Natural killer cell (primary cell): Measurements from ENCODE around the gene ACSL1. TPM values are rescaled to one million over a fixed set of nuclear protein-coding genes. Genes with fewer than 3 reads are reported as not detected.

ENCODE experiments used
- ATAC-seq, 3 donors: fragments of 150-1000 bp in 2 of 3; fragments of 200-7000 bp in 1 of 3; cut with Tn5 transposase; 1 replicate in 1 of 3; 2 replicates in 2 of 3; pipeline ENCODE4 v1.10.0; 2021; ENCODE audit warnings: mild to moderate bottlenecking in 2 of 3, moderate library complexity in 2 of 3
- DNase-seq, 2 donors: peaks; one replicate each; pipeline versions ENCODE4 v3.0.0 to v3.0.0-alpha.2; 2013 to 2021; ENCODE audit warnings: mixed read lengths in 1 of 2
- H3K27ac ChIP-seq: one replicate; pipeline ENCODE4 v1.5.1; 2013; ENCODE audit warnings: mild to moderate bottlenecking, low read length
- H3K27me3 ChIP-seq: one replicate; pipeline ENCODE4 v1.6.1; 2013; ENCODE audit warnings: low read length; ENCODE audit not compliant: control insufficient read depth, insufficient read depth
- H3K36me3 ChIP-seq: one replicate; pipeline ENCODE4 v1.6.1; 2013; ENCODE audit warnings: low read length; ENCODE audit not compliant: control insufficient read depth, insufficient read depth
- H3K4me1 ChIP-seq: one replicate; pipeline ENCODE4 v1.6.1; 2013; ENCODE audit warnings: low read length; ENCODE audit not compliant: control insufficient read depth, insufficient read depth
- H3K4me3 ChIP-seq: one replicate; pipeline ENCODE4 v1.5.1; 2013; ENCODE audit warnings: low read length
- H3K9me3 ChIP-seq: one replicate; pipeline ENCODE4 v1.6.1; 2013; ENCODE audit warnings: low read length; ENCODE audit not compliant: control insufficient read depth, insufficient read depth
- H3K27ac Mint-ChIP-seq, 2 donors: one replicate each; pipeline ENCODE4 v1.8.0; 2022; ENCODE audit warnings: mild to moderate bottlenecking in 2 of 2, mixed read lengths in 2 of 2, moderate library complexity in 1 of 2
- H3K27me3 Mint-ChIP-seq, 2 donors: one replicate each; pipeline ENCODE4 v1.8.0; 2022; ENCODE audit warnings: low read depth in 2 of 2, mixed read lengths in 2 of 2
- H3K36me3 Mint-ChIP-seq: one replicate; pipeline ENCODE4 v1.8.0; 2022; ENCODE audit warnings: mixed read lengths
- H3K4me1 Mint-ChIP-seq, 2 donors: one replicate each; pipeline ENCODE4 v1.8.0; 2022; ENCODE audit warnings: mixed read lengths in 2 of 2
- H3K4me3 Mint-ChIP-seq: one replicate; pipeline ENCODE4 v1.8.0; 2022; ENCODE audit warnings: mild to moderate bottlenecking, moderate library complexity, mixed read lengths
- H3K9me3 Mint-ChIP-seq, 2 donors: one replicate each; pipeline ENCODE4 v1.8.0; 2022; ENCODE audit warnings: mixed read lengths in 2 of 2
- WGBS: methylation state at CpG from one replicate; pipeline ENCODE4 v1.1.7; 2013; ENCODE audit warnings: missing lambda C conversion rate; ENCODE audit not compliant: insufficient coverage; 5-methylcytosine and 5-hydroxymethylcytosine counted together
- intact Hi-C: fragments of 100-400 bp; cut with micrococcal nuclease; formaldehyde crosslinking; loops from one replicate; pipeline ENCODE4 v1.14.2; 2022
- total RNA-seq, 4 donors: library from RNA; stranded (reverse); fragments of 120-200 nt in 1 of 4; gene quantifications; one replicate each; pipeline versions ENCODE4 v1.2.3 to v1.2.4, GENCODE V29; 2013 to 2022
- TF ChIP-seq, protein P1 (sequence below): fragments of 200-600 bp; IDR thresholded peaks from one replicate; pipeline ENCODE4 v1.8.0; 2022; ENCODE audit warnings: antibody characterized with exemption

Gene ACSL1
- total RNA-seq, 3 donors from 2014 or later (not counting 1 experiment from before 2014, with no cell fraction given), result 13.2 to 43.1 (median 13.3) TPM

DNA sequence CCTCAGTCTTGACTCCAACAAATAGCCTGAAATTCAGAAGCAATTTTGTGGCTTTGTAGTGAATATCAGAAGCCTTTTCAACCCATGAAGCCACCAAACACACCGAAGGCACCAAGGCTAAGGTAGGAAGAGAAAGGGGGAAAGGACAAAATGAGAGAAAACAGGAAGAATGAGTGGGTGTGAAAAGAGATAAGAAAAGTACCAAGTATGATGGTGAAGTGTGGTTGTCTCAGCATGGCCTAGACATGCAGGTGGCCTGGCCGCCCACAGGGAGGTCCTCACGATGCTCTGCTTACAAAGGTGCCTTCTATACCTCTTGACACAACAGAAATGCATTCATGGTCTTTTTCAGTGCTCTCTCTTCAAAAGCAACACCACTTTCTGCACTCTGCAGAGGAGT, 34.9 kb downstream of the ACSL1 start:
- intact Hi-C loops, result no loop called here
- TF ChIP-seq, protein P1, sequence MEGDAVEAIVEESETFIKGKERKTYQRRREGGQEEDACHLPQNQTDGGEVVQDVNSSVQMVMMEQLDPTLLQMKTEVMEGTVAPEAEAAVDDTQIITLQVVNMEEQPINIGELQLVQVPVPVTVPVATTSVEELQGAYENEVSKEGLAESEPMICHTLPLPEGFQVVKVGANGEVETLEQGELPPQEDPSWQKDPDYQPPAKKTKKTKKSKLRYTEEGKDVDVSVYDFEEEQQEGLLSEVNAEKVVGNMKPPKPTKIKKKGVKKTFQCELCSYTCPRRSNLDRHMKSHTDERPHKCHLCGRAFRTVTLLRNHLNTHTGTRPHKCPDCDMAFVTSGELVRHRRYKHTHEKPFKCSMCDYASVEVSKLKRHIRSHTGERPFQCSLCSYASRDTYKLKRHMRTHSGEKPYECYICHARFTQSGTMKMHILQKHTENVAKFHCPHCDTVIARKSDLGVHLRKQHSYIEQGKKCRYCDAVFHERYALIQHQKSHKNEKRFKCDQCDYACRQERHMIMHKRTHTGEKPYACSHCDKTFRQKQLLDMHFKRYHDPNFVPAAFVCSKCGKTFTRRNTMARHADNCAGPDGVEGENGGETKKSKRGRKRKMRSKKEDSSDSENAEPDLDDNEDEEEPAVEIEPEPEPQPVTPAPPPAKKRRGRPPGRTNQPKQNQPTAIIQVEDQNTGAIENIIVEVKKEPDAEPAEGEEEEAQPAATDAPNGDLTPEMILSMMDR, result no peak

DNA sequence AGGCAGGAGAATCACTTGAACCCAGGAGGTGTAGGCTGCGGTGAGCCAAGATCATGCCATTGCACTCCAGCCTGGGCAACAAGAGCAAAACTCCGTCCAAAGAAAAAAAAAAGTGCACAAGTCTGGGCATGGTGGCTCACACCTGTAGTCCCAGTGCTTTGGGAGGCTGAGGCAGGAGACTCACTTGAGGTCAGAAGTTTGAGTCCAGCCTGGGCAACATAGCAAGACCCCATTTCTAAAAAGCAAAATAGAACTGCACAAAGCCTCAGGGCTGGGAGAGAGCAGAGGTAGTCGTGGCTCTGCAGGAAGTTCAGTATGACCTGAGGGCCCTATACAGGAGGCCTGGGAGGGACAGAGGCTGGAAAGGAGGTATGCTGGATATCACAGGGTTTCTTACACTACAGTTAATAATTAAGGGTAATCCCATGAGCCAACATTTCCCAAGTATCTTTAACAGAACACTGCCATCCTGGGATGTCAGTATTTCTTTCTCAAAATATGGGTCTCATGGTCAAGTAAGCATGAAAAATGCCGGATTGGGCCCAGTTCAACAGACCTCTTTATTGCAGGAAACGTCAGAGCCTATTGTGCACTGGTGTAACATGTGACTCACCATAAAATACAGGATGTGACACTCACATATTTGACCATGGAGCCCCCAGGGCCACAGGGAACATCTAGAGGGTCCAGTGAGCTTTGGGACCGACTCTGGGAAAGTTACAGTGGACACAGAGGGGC, 37.8 kb downstream of the ACSL1 start:
- H3K27me3 Mint-ChIP-seq, result no peaks in the 10 kb centered on the region
- Histone ChIP-seq H3K4me1 (peaks cover 14% of the 10 kb centered on the region), H3K36me3 (peaks cover 6% of the 10 kb centered on the region), H3K27me3 (no peaks in the 10 kb centered on the region), H3K27ac (no peak overlapping the region), H3K9me3 (no peaks in the 10 kb centered on the region), H3K4me3 (no peak overlapping the region)
- DNase-seq, result no peak
- no peak overlapping the region for H3K27ac Mint-ChIP-seq
- 91% methylated on average over 6 of the region's 6 CpGs for WGBS
- no peak for ATAC-seq
- H3K4me1 Mint-ChIP-seq, result peaks cover 7 to 18% of the 10 kb centered on the region in 2 donors
- no peak overlapping the region for H3K4me3 Mint-ChIP-seq
- no peaks in the 10 kb centered on the region for H3K9me3 Mint-ChIP-seq
- TF ChIP-seq, protein P1, result no peak
- intact Hi-C loops, result no loop called here
- H3K36me3 Mint-ChIP-seq, result peaks cover 7% of the 10 kb centered on the region

More for the DNA sequence above, 34.9 kb downstream of the ACSL1 start:
- Mint-ChIP-seq H3K27ac (peak overlapping the region in 1 of 2 donors; percentile 24), H3K27me3 (no peaks in the 10 kb centered on the region), H3K9me3 (no peaks in the 10 kb centered on the region), H3K36me3 (peaks cover 7% of the 10 kb centered on the region), H3K4me1 (peaks cover 9 to 22% of the 10 kb centered on the region in 2 donors), H3K4me3 (no peak overlapping the region)
- no peak for DNase-seq
- H3K9me3 ChIP-seq, result no peaks in the 10 kb centered on the region
- H3K27me3 ChIP-seq, result no peaks in the 10 kb centered on the region
- no peak overlapping the region for H3K27ac ChIP-seq
- H3K4me3 ChIP-seq, result no peak overlapping the region
- peaks cover 13% of the 10 kb centered on the region for H3K4me1 ChIP-seq
- WGBS, result 52% methylated on average over 3 of the region's 3 CpGs
- ATAC-seq, result no peak
- peaks cover 6% of the 10 kb centered on the region for H3K36me3 ChIP-seq

- H3K4me3 ChIP-seq, result no peak overlapping the region
- DNase-seq (no peak), ATAC-seq (no peak)
- TF ChIP-seq, protein P1, result no peak
- no peak overlapping the region for H3K27ac ChIP-seq
- Mint-ChIP-seq H3K4me1 (peaks cover 12 to 16% of the 10 kb centered on the region in 2 donors), H3K4me3 (no peak overlapping the region), H3K27me3 (no peaks in the 10 kb centered on the region), H3K9me3 (no peaks in the 10 kb centered on the region), H3K36me3 (peaks cover 7% of the 10 kb centered on the region), H3K27ac (no peak overlapping the region)
- no peaks in the 10 kb centered on the region for H3K9me3 ChIP-seq
- 99% methylated on average over 8 of the region's 9 CpGs for WGBS
- peaks cover 6% of the 10 kb centered on the region for H3K36me3 ChIP-seq
- H3K4me1 ChIP-seq, result peaks cover 13% of the 10 kb centered on the region
- intact Hi-C loops, result no loop called here
- H3K27me3 ChIP-seq, result no peaks in the 10 kb centered on the region
Observed at GRCh38 chr4:184785813-184786212, 40.0 kb downstream of the ACSL1 start.
